ENCODE results near the gene PLCB1. TPM values are rescaled to one million over a fixed set of nuclear protein-coding genes. Genes with fewer than 3 reads are reported as not detected.

The PLCB1 gene
- total and polyA plus RNA-seq, 10 of the 15 experiments (the other 5 are each of a cell fraction or from before 2014, with no cell fraction given), result 0.05 to 5.3 (median 0.17) TPM; not detected in 1

GRCh38 chr20:8399947-8400346 is 267.9 kb downstream of the PLCB1 start (continued):
- TF ChIP-seq BCL3 (IDR thresholded peaks at IDR 0.05; ENCODE audit: borderline replicate concordance, insufficient read depth, low read depth, low read length, poor library complexity, severe bottlenecking) (no peak), ZNF687 (IDR thresholded peaks at IDR 0.05) (0 out of 2 replicates have a peak, but pooled peaks have one; percentile 61), NR2C1 (IDR thresholded peaks at IDR 0.05) (no peak), USF1 (IDR thresholded peaks at IDR 0.05; ENCODE audit: borderline replicate concordance, extremely low read length, insufficient read depth, low read depth, low read length) (no peak), E2F4 (IDR thresholded peaks at IDR 0.05; ENCODE audit: low read depth, low read length) (no peak), ZNF207 (IDR thresholded peaks at IDR 0.05; ENCODE audit: borderline replicate concordance) (0 out of 2 replicates have a peak, but pooled peaks have one; percentile 68), ZBTB40 (IDR thresholded peaks at IDR 0.05; ENCODE audit: borderline replicate concordance) (no peak)
